GM12872 (cell line): ENCODE data around the gene ADRM1.

Source experiments
- TF ChIP-seq, protein P1 (sequence below): IDR thresholded peaks from 3 replicates; pipeline ENCODE4 v1.5.1; 2011; ENCODE audit warnings: low read depth, mild to moderate bottlenecking, low read length, moderate library complexity; ENCODE audit not compliant: insufficient read depth

Gene ADRM1

DNA sequence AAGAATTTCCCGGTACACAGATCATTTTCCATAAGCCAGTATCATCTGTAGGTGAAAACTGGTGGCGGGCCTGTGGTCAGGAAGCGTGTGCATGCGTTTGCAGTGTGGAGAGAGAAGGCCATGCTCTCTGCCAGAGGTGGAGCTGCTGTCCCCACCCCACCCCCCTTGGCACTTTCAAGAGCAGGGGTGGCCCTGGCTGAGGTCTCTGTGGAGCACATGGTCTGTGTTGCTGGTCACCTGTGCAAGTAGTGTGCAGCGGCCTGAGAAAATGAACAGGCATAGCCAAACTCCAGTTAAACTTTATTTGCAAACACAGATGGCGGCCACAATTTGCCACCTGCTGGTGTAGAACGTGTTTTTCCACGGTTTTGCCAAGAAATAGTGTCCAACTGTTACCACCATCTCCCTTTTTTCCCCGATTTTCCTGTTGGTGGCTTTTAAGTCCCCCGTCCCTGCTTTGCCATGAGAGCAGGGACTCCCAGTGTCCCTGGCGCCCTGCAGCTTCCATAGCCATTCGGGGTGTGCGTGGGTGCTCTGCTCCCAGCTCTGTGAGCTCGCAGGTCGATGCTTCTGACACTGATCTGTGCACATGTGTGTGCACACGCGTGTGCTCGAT lies 2.5 kb downstream of the ADRM1 start:
- TF ChIP-seq, protein P1, sequence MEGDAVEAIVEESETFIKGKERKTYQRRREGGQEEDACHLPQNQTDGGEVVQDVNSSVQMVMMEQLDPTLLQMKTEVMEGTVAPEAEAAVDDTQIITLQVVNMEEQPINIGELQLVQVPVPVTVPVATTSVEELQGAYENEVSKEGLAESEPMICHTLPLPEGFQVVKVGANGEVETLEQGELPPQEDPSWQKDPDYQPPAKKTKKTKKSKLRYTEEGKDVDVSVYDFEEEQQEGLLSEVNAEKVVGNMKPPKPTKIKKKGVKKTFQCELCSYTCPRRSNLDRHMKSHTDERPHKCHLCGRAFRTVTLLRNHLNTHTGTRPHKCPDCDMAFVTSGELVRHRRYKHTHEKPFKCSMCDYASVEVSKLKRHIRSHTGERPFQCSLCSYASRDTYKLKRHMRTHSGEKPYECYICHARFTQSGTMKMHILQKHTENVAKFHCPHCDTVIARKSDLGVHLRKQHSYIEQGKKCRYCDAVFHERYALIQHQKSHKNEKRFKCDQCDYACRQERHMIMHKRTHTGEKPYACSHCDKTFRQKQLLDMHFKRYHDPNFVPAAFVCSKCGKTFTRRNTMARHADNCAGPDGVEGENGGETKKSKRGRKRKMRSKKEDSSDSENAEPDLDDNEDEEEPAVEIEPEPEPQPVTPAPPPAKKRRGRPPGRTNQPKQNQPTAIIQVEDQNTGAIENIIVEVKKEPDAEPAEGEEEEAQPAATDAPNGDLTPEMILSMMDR = no peak

DNA sequence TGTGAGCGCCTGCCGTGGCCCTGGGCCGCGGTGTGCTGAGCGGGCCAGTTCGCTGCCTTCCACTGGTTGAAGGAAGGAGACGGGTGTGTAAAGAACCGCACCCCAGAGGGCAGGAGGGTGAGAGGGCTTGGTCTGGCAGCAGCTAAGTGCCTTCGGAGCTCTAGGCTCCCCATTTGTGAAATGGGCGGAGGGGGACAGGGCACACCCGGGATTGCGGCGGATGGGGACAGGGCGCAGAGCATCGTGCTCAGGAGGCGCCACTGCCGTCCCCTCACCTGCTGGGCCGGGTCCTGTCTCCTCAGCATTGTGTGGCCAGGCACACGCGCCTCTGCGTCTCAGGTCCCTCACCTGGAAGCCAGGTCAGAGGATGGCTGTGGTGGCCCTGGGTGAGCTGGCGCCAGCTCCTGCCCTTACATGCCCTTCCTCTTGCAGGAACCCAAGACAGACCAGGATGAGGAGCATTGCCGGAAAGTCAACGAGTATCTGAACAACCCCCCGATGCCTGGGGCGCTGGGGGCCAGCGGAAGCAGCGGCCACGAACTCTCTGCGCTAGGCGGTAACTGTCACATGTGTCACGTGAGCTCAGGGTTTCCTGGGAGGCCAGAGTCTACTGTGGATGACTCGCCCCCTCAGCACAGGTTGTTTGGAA lies 3.1 kb downstream of the ADRM1 start:
- TF ChIP-seq, protein P1 = no peak

DNA sequence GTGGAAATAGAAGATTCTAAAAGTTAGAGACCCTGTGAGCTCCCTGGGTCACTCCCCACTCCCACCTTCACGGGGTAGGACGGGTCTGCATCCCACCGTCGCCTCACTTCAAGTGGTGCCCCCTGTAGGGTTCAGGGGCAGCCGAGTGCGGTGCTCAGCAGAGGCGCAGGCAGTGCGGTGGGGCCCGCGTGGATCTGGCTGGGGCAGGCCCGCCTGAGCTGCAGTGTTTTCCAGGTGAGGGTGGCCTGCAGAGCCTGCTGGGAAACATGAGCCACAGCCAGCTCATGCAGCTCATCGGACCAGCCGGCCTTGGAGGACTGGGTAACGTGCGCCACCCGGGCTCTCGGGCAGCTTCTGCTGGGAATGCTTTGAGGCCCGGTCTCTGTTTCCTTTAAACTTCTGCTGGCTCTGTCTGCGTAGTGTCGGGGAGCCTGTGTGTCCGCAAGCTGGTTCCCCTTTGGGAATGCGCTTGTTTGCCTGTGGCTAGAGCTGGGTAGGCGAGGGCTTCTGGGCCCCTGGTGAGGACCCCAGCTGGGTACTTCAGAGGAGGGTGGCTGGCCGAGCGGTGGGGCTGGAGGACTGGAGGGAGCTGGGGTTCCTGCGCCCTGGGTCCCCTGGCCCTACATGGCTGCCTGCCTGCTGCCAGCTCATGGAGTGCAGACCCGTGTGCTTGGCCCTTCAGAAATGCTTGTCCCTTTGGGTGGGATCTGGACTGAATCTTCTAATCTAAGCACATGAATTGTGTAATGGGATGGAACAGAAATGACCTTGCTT lies 3.8 kb downstream of the ADRM1 start:
- TF ChIP-seq, protein P1 = no peak

DNA sequence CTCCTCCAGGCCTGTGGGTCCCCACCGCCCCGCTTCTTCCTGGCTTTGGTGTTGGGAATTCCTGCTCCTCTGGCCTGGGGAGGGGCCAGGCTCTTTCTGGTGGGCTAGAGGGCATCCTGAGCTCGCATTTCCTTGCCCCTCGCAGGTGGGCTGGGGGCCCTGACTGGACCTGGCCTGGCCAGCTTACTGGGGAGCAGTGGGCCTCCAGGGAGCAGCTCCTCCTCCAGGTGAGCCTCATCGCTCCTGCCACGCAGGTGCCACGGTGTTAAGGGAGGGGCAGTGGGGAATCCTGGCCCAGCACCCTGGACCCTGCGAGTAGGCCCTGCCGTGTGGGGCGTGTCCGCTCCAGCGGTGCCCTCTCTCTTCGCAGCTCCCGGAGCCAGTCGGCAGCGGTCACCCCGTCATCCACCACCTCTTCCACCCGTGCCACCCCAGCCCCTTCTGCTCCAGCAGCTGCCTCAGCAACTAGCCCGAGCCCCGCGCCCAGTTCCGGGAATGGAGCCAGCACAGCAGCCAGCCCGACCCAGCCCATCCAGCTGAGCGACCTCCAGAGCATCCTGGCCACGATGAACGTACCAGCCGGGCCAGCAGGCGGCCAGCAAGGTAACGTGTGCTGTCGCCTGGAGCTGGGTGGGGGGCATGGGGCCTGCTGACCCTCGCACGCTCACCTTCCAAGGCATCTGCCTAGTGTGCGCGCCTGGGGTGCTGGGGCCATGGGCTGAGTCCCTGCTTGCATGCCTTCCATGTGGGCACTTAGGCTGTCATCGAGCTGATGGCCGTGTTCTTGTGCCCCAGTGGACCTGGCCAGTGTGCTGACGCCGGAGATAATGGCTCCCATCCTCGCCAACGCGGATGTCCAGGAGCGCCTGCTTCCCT lies 4.7 kb downstream of the ADRM1 start:
- TF ChIP-seq, protein P1 = no peak

DNA sequence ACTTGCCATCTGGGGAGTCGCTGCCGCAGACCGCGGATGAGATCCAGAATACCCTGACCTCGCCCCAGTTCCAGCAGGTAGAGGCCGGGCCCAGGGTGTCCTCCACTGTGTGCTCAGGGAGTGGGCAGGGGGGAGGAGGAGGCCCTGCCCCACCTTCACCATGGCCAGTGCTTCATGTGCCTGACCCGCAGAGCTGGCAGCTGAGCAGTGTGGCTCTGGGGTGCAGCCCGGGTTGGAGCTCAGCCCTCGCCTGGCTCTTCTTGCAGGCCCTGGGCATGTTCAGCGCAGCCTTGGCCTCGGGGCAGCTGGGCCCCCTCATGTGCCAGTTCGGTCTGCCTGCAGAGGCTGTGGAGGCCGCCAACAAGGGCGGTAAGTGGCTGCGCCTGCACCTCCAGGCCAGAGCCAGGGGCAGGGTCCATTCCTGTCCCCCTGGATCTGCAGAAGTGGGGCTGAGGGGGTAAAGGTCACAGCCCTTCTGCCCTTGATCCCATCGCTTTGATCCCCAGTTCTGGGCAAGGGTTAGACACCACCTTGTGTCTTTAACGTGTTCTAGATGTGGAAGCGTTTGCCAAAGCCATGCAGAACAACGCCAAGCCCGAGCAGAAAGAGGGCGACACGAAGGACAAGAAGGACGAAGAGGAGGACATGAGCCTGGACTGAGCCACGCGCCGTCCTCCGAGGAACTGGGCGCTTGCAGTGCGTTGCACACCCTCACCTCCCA lies 5.5 kb downstream of the ADRM1 start:
- TF ChIP-seq, protein P1 = no peak

DNA sequence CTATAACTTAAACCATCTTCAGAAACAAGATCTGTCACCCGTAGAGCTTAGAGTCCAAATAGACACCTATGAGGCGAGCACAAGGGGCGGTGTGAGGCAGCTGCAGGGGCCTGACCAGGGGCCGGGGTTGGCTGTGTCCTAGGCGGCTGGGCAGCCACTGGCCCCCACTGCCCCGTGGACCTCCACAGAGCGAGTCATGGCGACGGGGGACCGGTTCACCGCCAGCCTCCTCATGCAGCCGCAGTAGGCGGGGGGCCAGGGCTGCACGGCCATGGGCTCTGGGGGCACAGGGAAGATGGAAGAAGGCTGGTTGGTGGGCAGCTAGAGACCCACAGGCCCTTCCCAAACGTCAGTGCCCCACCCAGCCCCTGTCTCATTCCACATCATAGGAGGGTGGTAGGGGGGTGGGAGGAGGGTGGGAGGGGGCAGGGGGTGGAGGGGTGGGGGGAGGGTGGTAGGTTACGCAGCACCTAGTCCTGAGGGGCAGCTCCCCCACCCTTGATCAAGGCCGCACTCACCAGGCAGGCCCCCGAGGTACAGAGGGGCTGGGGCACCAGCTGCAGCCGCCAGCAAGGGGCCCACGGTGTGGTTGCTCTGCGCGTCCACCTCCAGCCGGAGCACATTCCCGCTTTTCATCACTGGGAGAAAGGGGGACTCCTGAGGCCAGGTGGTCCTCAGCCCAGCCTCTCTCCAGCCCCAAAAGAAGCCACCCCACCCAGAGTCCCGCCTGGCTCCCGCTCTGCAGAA lies 6.6 kb downstream of the ADRM1 start:
- TF ChIP-seq, protein P1 = no peak
